Loucy (cell line): ENCODE results near the gene ANO9.
"Not testable (repeated sequence)": the region's sequence is repeated elsewhere in the genome, so short reads cannot be mapped to it uniquely, and the experiment has no call there.

Source experiments
- H2AFZ ChIP-seq: fragments of 200-600 bp; sonication (generic); 2 replicates; pipeline ENCODE4 v1.6.0; 2016; ENCODE audit warnings: antibody characterized with exemption, mild to moderate bottlenecking, low read length, moderate library complexity
- H3F3A ChIP-seq: fragments of 200-600 bp; 2 replicates; pipeline ENCODE4 v1.6.0; 2016; ENCODE audit warnings: antibody characterized with exemption, low read depth, mild to moderate bottlenecking
- H3K27me3 ChIP-seq: fragments of 200-600 bp; sonication (generic); 2 replicates; pipeline ENCODE4 v1.6.1; 2014; ENCODE audit warnings: low read length, mild to moderate bottlenecking; ENCODE audit not compliant: insufficient read depth, poor library complexity, severe bottlenecking
- H3K36me3 ChIP-seq: fragments of 200-600 bp; sonication (generic); 2 replicates; pipeline ENCODE4 v1.6.1; 2016; ENCODE audit warnings: low read length; ENCODE audit not compliant: insufficient read depth
- H3K4me1 ChIP-seq: fragments of 200-600 bp; sonication (generic); 2 replicates; pipeline ENCODE4 v1.5.1; 2014; ENCODE audit warnings: low read length, mild to moderate bottlenecking; ENCODE audit not compliant: insufficient read depth, poor library complexity, severe bottlenecking
- H3K4me2 ChIP-seq: fragments of 200-600 bp; sonication (generic); 2 replicates; pipeline ENCODE4 v1.6.0; 2014; ENCODE audit warnings: antibody characterized with exemption, low read length, low read depth, mild to moderate bottlenecking; ENCODE audit not compliant: poor library complexity, severe bottlenecking
- H3K4me3 ChIP-seq: fragments of 200-600 bp; sonication (generic); 2 replicates; pipeline ENCODE4 v1.5.1; 2014; ENCODE audit warnings: low read length, mild to moderate bottlenecking, mixed read lengths; ENCODE audit not compliant: poor library complexity, severe bottlenecking
- H3K79me2 ChIP-seq: fragments of 200-600 bp; sonication (generic); 2 replicates; pipeline ENCODE4 v1.6.1; 2014; ENCODE audit warnings: low read length; ENCODE audit not compliant: insufficient read depth
- H3K9ac ChIP-seq: fragments of 200-600 bp; sonication (generic); 2 replicates; pipeline ENCODE4 v1.6.0; 2014; ENCODE audit warnings: mild to moderate bottlenecking, low read depth, low read length, moderate library complexity; ENCODE audit not compliant: poor library complexity, severe bottlenecking
- H3K9me2 ChIP-seq: fragments of 200-600 bp; sonication (generic); replicated peaks from 2 replicates; pipeline ENCODE4 v1.6.1; 2016; ENCODE audit warnings: low read depth, low read length, mixed read lengths
- H3K9me3 ChIP-seq: fragments of 200-600 bp; sonication (generic); 2 replicates; pipeline ENCODE4 v1.6.1; 2014; ENCODE audit warnings: mild to moderate bottlenecking, antibody characterized with exemption, low read length, low read depth; ENCODE audit not compliant: insufficient read depth
- H4K20me1 ChIP-seq: fragments of 200-600 bp; sonication (generic); 2 replicates; pipeline ENCODE4 v1.6.0; 2014; ENCODE audit warnings: antibody characterized with exemption, low read length, mild to moderate bottlenecking; ENCODE audit not compliant: insufficient read depth, poor library complexity, severe bottlenecking
- CTCF ChIP-seq: fragments of 200-600 bp; sonication (generic); conservative IDR thresholded peaks from 2 replicates; pipeline ENCODE4 v1.5.1; 2014; ENCODE audit warnings: mild to moderate bottlenecking, antibody characterized with exemption, low read length
- EZH2phosphoT487 ChIP-seq: fragments of 200-600 bp; IDR thresholded peaks from 2 replicates; pipeline ENCODE4 v1.6.1; 2018; ENCODE audit warnings: antibody characterized with exemption, mild to moderate bottlenecking, moderate library complexity, borderline replicate concordance

ANO9 gene

GRCh38 chr11:425301-425700, 16.5 kb downstream of the ANO9 start:
- Histone ChIP-seq H3K9ac (no peak overlapping the region), H3K9me2 (no peaks in the 10 kb centered on the region), H3F3A (no peaks in the 10 kb centered on the region), H4K20me1 (no peaks in the 10 kb centered on the region), H3K4me1 (no peaks in the 10 kb centered on the region), H3K36me3 (no peaks in the 10 kb centered on the region), H2AFZ (no peak overlapping the region), H3K27me3 (no peaks in the 10 kb centered on the region), H3K4me3 (no peak overlapping the region), H3K4me2 (no peak overlapping the region), H3K9me3 (no peaks in the 10 kb centered on the region), H3K79me2 (no peaks in the 10 kb centered on the region)
- TF ChIP-seq EZH2phosphoT487 (no peak), CTCF (no peak)

- not testable (repeated sequence) for H2AFZ ChIP-seq, H3K9me2 ChIP-seq
Measured at GRCh38 chr11:424766-425165, 17.0 kb downstream of the ANO9 start.

GRCh38 chr11:424232-424631, 17.6 kb downstream of the ANO9 start:
- no peaks in the 10 kb centered on the region for H3K36me3 ChIP-seq

More at GRCh38 chr11:424766-425165, 17.0 kb downstream of the ANO9 start:
- H4K20me1 ChIP-seq, H3K27me3 ChIP-seq, H3K4me2 ChIP-seq, H3K4me3 ChIP-seq, H3F3A ChIP-seq, H3K4me1 ChIP-seq, H3K36me3 ChIP-seq, H3K9ac ChIP-seq, H3K9me3 ChIP-seq, H3K79me2 ChIP-seq: not testable (repeated sequence)

More at GRCh38 chr11:424232-424631, 17.6 kb downstream of the ANO9 start:
- no peaks in the 10 kb centered on the region for H3K27me3 ChIP-seq
- no peak overlapping the region for H3K4me2 ChIP-seq
- no peak overlapping the region for H3K9ac ChIP-seq
- H3K79me2 ChIP-seq, result no peaks in the 10 kb centered on the region
- H4K20me1 ChIP-seq, result no peaks in the 10 kb centered on the region
- no peaks in the 10 kb centered on the region for H3K9me2 ChIP-seq
- H2AFZ ChIP-seq, result no peak overlapping the region
- TF ChIP-seq CTCF, result no peak
- TF ChIP-seq EZH2phosphoT487, result no peak
- H3F3A ChIP-seq, result no peaks in the 10 kb centered on the region
- no peaks in the 10 kb centered on the region for H3K9me3 ChIP-seq
- no peaks in the 10 kb centered on the region for H3K4me1 ChIP-seq
- no peak overlapping the region for H3K4me3 ChIP-seq
